ENCODE data around the gene MAFG. TPM values are rescaled to one million over a fixed set of nuclear protein-coding genes. Genes with fewer than 3 reads are reported as not detected.
"Not testable (repeated sequence)": the region's sequence is repeated elsewhere in the genome, so short reads cannot be mapped to it uniquely, and the experiment has no call there.

Gene MAFG
- total RNA-seq, 1 experiment from 2014 or later: 29.8 TPM

DNA sequence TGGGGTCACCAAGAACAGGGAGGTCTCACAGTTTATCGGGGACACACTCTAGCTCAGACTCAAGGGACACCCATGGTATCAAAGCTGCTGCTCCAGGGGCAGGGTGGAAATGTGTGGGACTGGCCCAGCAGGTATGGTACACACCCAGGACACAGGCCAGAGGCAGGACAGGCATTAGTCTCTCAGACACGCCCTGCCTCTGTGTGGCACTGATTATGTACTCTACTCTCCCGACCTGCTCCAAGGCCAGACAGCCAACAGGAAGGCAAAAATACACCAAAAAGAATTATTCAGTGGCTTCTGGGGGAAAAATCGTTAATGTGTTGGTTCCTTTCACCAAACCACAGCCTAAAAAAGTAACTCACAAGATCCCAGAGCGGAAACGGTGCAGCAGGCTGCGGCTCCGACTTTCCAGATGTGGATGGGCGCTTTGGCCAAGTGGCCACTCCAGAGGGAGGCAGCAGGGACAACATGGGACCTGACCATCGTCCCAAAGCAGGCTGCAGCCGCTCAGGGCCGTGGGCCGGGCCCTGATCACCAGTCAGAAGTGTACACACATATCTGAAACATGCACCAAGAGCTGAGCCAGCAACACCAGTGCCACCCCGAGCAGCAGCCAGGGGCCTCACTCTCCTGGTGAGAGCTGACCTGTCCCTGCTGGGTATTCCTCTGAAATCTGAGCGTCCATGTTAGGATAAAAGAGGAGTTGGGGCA lies 8.5 kb downstream of the MAFG start (continued):
- no peak for TF ChIP-seq ZNF671 (CRISPR knock-in tag; IDR thresholded peaks at IDR 0.05)
- TF ChIP-seq JAZF1 (CRISPR knock-in tag; IDR thresholded peaks at IDR 0.05): no peak
- TF ChIP-seq, protein P1, sequence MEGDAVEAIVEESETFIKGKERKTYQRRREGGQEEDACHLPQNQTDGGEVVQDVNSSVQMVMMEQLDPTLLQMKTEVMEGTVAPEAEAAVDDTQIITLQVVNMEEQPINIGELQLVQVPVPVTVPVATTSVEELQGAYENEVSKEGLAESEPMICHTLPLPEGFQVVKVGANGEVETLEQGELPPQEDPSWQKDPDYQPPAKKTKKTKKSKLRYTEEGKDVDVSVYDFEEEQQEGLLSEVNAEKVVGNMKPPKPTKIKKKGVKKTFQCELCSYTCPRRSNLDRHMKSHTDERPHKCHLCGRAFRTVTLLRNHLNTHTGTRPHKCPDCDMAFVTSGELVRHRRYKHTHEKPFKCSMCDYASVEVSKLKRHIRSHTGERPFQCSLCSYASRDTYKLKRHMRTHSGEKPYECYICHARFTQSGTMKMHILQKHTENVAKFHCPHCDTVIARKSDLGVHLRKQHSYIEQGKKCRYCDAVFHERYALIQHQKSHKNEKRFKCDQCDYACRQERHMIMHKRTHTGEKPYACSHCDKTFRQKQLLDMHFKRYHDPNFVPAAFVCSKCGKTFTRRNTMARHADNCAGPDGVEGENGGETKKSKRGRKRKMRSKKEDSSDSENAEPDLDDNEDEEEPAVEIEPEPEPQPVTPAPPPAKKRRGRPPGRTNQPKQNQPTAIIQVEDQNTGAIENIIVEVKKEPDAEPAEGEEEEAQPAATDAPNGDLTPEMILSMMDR (IDR thresholded peaks at IDR 0.05): no peak
- TF ChIP-seq SMAD4 (CRISPR knock-in tag; IDR thresholded peaks at IDR 0.05): no peak
- TF ChIP-seq ZNF423 (CRISPR knock-in tag; IDR thresholded peaks at IDR 0.05): no peak

DNA sequence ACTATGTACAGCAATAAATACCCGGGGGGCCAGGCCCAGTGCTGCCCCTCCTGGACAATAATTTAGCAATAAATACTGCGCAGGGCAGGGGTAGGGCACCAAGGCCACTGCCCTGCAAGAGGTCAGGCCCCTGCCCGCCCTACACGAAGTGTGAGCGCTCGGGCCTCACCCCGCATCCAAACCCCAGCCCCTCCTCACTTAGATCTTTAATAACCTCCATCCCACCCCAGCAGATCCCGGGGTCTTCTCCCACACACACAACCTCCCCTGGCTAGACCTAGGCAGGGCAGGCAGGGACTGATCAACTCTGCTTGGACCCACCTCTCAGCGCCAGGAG lies 9.2 kb downstream of the MAFG start:
- not testable (repeated sequence) for H3K9me3 Mint-ChIP-seq; H3K27me3 Mint-ChIP-seq (ENCODE audit: low read depth); DNase-seq (ENCODE audit: low spot score)
- Mint-ChIP-seq H3K4me1 (peaks cover 18% of the 10 kb centered on the region), H3K36me3 (peaks cover 19% of the 10 kb centered on the region), H3K27ac (peak overlapping the region; percentile 93), H3K4me3 (peak overlapping the region; percentile 70)
- CTCF ChIA-PET: interaction anchor here (1.3 kb wide), 1 partner anchor 183 kb away, joined by 3 read pairs; no protein-coding TSS in a partner anchor
- POLR2A ChIA-PET: interaction anchor here (1.2 kb wide), 1 partner anchor 49 kb away, joined by 5 read pairs; no protein-coding TSS in a partner anchor
- peak; percentile 29 for ATAC-seq

DNA sequence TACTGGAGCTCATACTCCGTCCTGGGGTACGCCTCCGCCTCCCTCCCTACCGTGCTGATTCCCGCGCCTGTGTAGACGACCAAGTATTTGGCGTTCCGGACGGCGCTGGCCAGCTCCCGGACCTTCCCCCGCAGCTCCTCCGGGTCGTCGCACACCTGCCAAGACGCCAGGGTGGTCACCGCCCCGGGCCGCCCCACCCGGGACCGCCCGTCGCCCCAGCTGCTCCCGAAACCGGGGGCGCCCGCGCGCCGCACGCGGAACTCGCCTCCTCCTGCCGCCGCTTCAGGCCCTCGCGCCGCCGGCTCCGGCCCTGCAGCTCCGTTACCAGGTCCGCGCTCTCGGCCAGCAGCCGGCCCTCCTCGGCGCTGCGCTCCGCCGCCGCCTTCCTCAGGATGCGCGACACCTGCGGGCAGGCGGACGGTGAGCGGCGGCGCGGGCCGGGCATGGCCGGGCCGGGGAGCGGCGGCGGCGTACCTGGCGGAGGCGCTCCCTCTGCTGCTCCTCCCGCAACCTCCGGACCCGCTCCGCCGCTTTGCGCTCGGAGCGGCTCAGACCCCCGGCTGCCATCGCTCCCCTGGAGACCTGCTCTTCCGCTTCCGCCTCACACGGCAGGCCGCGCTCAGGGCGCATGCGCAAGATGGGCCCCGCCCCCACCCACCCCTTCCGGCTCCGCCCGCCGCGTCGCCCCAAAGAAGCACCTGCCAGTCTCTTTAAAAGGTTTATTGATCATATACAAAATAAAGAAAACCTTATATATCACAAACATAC lies 9.8 kb downstream of the MAFG start, which contains the start of gene SIRT7:
Gene SIRT7 (minus strand): TSS at position 612 of the 768 bp plus-strand sequence. CDS start 45 bp downstream, at position 567.
- DNase-seq (ENCODE audit: low spot score): peak; percentile 75
- Mint-ChIP-seq H3K27me3 (ENCODE audit: low read depth) (no peaks in the 10 kb centered on the region), H3K4me1 (peaks cover 14% of the 10 kb centered on the region), H3K27ac (peak within 1 kb of the TSS; percentile 93), H3K36me3 (peaks cover 23% of the 10 kb centered on the region), H3K4me3 (peak within 1 kb of the TSS; percentile 80), H3K9me3 (no peaks in the 10 kb centered on the region)
- POLR2A ChIA-PET: interaction anchor here (1.2 to 1.7 kb wide), 2 partner anchors 10 to 48 kb away, joined by 5 to 11 read pairs; partner anchors contain the start of gene MAFG
- peak; percentile 74 for ATAC-seq
- CTCF ChIA-PET: interaction anchor here (0.7 to 1.5 kb wide), 9 partner anchors 10 to 182 kb away, joined by 3 to 6 read pairs (median 4); partner anchors contain the start of genes MAFG and MCRIP1
- TF ChIP-seq, protein P2, sequence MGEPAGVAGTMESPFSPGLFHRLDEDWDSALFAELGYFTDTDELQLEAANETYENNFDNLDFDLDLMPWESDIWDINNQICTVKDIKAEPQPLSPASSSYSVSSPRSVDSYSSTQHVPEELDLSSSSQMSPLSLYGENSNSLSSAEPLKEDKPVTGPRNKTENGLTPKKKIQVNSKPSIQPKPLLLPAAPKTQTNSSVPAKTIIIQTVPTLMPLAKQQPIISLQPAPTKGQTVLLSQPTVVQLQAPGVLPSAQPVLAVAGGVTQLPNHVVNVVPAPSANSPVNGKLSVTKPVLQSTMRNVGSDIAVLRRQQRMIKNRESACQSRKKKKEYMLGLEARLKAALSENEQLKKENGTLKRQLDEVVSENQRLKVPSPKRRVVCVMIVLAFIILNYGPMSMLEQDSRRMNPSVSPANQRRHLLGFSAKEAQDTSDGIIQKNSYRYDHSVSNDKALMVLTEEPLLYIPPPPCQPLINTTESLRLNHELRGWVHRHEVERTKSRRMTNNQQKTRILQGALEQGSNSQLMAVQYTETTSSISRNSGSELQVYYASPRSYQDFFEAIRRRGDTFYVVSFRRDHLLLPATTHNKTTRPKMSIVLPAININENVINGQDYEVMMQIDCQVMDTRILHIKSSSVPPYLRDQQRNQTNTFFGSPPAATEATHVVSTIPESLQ (CRISPR knock-in tag; IDR thresholded peaks at IDR 0.05): no peak
- TF ChIP-seq ZNF317 (CRISPR knock-in tag; IDR thresholded peaks at IDR 0.05; ENCODE audit: borderline replicate concordance, low read depth) (0 out of 2 replicates have a peak, but pooled peaks have one; percentile 29), ZNF416 (CRISPR knock-in tag; IDR thresholded peaks at IDR 0.05) (0 out of 2 replicates have a peak, but pooled peaks have one; percentile 49), JUN (CRISPR knock-in tag; IDR thresholded peaks at IDR 0.05) (0 out of 2 replicates have a peak, but pooled peaks have one; percentile 27), MYBL2 (CRISPR knock-in tag; IDR thresholded peaks at IDR 0.05) (peak; percentile 40; the same call in 1 of the 2 replicates), CREB1 (CRISPR knock-in tag; IDR thresholded peaks at IDR 0.05) (no peak), CREM (CRISPR knock-in tag; IDR thresholded peaks at IDR 0.05) (peak; percentile 58; the same call in 1 of the 2 replicates), IRF2 (CRISPR knock-in tag; IDR thresholded peaks at IDR 0.05; ENCODE audit: borderline replicate concordance, low read depth) (no peak), ZNF138 (CRISPR knock-in tag; conservative IDR thresholded peaks at IDR 0.05) (no peak), SMAD4 (CRISPR knock-in tag; IDR thresholded peaks at IDR 0.05) (no peak), TEAD1 (CRISPR knock-in tag; IDR thresholded peaks at IDR 0.05) (peak; percentile 65; the same call in 1 of the 2 replicates), ZBTB21 (CRISPR knock-in tag; IDR thresholded peaks at IDR 0.05; ENCODE audit: borderline replicate concordance) (no peak), NFATC4 (CRISPR knock-in tag; IDR thresholded peaks at IDR 0.05) (peak; percentile 64; the same call in 1 of the 2 replicates)
- TF ChIP-seq, protein P1 (IDR thresholded peaks at IDR 0.05): no peak
- TF ChIP-seq, protein P3, sequence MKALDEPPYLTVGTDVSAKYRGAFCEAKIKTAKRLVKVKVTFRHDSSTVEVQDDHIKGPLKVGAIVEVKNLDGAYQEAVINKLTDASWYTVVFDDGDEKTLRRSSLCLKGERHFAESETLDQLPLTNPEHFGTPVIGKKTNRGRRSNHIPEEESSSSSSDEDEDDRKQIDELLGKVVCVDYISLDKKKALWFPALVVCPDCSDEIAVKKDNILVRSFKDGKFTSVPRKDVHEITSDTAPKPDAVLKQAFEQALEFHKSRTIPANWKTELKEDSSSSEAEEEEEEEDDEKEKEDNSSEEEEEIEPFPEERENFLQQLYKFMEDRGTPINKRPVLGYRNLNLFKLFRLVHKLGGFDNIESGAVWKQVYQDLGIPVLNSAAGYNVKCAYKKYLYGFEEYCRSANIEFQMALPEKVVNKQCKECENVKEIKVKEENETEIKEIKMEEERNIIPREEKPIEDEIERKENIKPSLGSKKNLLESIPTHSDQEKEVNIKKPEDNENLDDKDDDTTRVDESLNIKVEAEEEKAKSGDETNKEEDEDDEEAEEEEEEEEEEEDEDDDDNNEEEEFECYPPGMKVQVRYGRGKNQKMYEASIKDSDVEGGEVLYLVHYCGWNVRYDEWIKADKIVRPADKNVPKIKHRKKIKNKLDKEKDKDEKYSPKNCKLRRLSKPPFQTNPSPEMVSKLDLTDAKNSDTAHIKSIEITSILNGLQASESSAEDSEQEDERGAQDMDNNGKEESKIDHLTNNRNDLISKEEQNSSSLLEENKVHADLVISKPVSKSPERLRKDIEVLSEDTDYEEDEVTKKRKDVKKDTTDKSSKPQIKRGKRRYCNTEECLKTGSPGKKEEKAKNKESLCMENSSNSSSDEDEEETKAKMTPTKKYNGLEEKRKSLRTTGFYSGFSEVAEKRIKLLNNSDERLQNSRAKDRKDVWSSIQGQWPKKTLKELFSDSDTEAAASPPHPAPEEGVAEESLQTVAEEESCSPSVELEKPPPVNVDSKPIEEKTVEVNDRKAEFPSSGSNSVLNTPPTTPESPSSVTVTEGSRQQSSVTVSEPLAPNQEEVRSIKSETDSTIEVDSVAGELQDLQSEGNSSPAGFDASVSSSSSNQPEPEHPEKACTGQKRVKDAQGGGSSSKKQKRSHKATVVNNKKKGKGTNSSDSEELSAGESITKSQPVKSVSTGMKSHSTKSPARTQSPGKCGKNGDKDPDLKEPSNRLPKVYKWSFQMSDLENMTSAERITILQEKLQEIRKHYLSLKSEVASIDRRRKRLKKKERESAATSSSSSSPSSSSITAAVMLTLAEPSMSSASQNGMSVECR (CRISPR knock-in tag; IDR thresholded peaks at IDR 0.05; ENCODE audit: borderline replicate concordance): 0 out of 2 replicates have a peak, but pooled peaks have one; percentile 13
- TF ChIP-seq, protein P4, sequence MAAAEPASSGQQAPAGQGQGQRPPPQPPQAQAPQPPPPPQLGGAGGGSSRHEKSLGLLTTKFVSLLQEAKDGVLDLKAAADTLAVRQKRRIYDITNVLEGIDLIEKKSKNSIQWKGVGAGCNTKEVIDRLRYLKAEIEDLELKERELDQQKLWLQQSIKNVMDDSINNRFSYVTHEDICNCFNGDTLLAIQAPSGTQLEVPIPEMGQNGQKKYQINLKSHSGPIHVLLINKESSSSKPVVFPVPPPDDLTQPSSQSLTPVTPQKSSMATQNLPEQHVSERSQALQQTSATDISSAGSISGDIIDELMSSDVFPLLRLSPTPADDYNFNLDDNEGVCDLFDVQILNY (CRISPR knock-in tag; IDR thresholded peaks at IDR 0.05): 0 out of 2 replicates have a peak, but pooled peaks have one; percentile 64

Measured in WTC11 (cell line).